HCT116 (cell line): Measurements from ENCODE around the gene EIF3B. TPM values are rescaled to one million over a fixed set of nuclear protein-coding genes. Genes with fewer than 3 reads are reported as not detected.

Source experiments
- ATAC-seq: fragments of 200-7000 bp; cut with Tn5 transposase; 2 replicates; pipeline ENCODE4 v1.9.1; 2020; ENCODE audit warnings: mild to moderate bottlenecking, moderate library complexity
- BruUV-seq: library from RNA; stranded (reverse); fragments of 400-500 nt; replicated peaks from 2 replicates; lab custom pipeline; 2021; lab: Mats Ljungman, UMichigan
- CTCF ChIA-PET: fragments of 300-600 bp; sonication (Branson Sonifier 250); formaldehyde crosslinking; loops from one replicate; lab custom pipeline; 2021; ENCODE audit warnings: antibody characterized with exemption; lab: Charles Lee
- POLR2A ChIA-PET: fragments of 300-600, 350-600 bp; sonication (Branson Sonifier 250); formaldehyde crosslinking; loops from one replicate; lab custom pipeline; 2021; ENCODE audit warnings: antibody characterized with exemption; lab: Charles Lee
- RAD21 ChIA-PET, 2 experiments: fragments of 300-600 bp; sonication (Branson Sonifier 250); formaldehyde crosslinking; loops; one replicate each; lab custom pipeline; 2023; ENCODE audit warnings: low total read pairs in 2 of 2; ENCODE audit not compliant: uncharacterized antibody in 2 of 2, unreplicated experiment in 2 of 2, low non-redundant PET in 1 of 2; lab: Charles Lee
- DNase-seq: peaks from one replicate; pipeline ENCODE4 v3.0.0-alpha.2; 2010; ENCODE audit warnings: low read depth, low spot score
- H2AFZ ChIP-seq: fragments of 200-600 bp; shearing (Covaris generic), sonication (generic); 2 replicates; pipeline ENCODE4 v1.6.1; 2017; ENCODE audit warnings: low read depth, mixed run types, mixed read lengths, antibody characterized with exemption, low read length; ENCODE audit not compliant: poor library complexity, severe bottlenecking
- H3K27ac ChIP-seq: 2 replicates; pipeline ENCODE4 v1.5.1; 2012; ENCODE audit warnings: low read depth, low read length
- H3K27me3 ChIP-seq: fragments of 200-600 bp; sonication (generic); 2 replicates; pipeline ENCODE4 v1.6.1; 2016; ENCODE audit warnings: mixed run types, low read length, mixed read lengths; ENCODE audit not compliant: insufficient read depth
- H3K36me3 ChIP-seq, 2 experiments: fragments of 200-500 bp in 1 of 2; fragments of 200-600 bp in 1 of 2; sonication (Bioruptor generic) in 1 of 2; sonication (generic) in 1 of 2; 2 replicates each; pipeline versions ENCODE4 v1.5.1 to v1.6.1; 2014 to 2016; ENCODE audit warnings: low read length in 2 of 2, inconsistent platforms in 1 of 2, mixed read lengths in 1 of 2, mixed run types in 1 of 2; ENCODE audit not compliant: insufficient read depth in 2 of 2, control insufficient read depth in 1 of 2
- H3K4me1 ChIP-seq, 2 experiments: fragments of 200-600 bp in 1 of 2; sonication (generic) in 1 of 2; 2 replicates each; pipeline versions ENCODE4 v1.5.1 to v1.6.1; 2012 to 2017; ENCODE audit warnings: low read length in 2 of 2, inconsistent platforms in 1 of 2, mild to moderate bottlenecking in 1 of 2, mixed read lengths in 1 of 2, mixed run types in 1 of 2, moderate library complexity in 1 of 2; ENCODE audit not compliant: insufficient read depth in 2 of 2, control insufficient read depth in 1 of 2
- H3K4me2 ChIP-seq: fragments of 200-600 bp; sonication (generic); 2 replicates; pipeline ENCODE4 v1.6.1; 2017; ENCODE audit warnings: mixed run types, low read length, mixed read lengths
- H3K4me3 ChIP-seq, 2 experiments: fragments of 200-600 bp in 1 of 2; sonication (generic) in 1 of 2; replicated peaks in 1 of 2; 2 replicates each; pipeline ENCODE4 v1.5.1; 2011 to 2016; ENCODE audit warnings: low read length in 2 of 2, control low read depth in 1 of 2, low read depth in 1 of 2, mild to moderate bottlenecking in 1 of 2, mixed read lengths in 1 of 2, mixed run types in 1 of 2
- H3K79me2 ChIP-seq: fragments of 200-600 bp; sonication (generic); 2 replicates; pipeline ENCODE4 v1.6.1; 2017; ENCODE audit warnings: mild to moderate bottlenecking, mixed run types, low read length, moderate library complexity, mixed read lengths; ENCODE audit not compliant: insufficient read depth
- H3K9ac ChIP-seq: fragments of 200-600 bp; sonication (generic); 2 replicates; pipeline ENCODE4 v1.6.1; 2016; ENCODE audit warnings: low read length, mixed read lengths
- H3K9me2 ChIP-seq: fragments of 200-600 bp; sonication (generic), shearing (Covaris generic); 2 replicates; pipeline ENCODE4 v1.6.1; 2017; ENCODE audit warnings: mixed run types, mild to moderate bottlenecking, moderate library complexity; ENCODE audit not compliant: insufficient read depth
- H3K9me3 ChIP-seq, 2 experiments: fragments of 200-500 bp in 1 of 2; fragments of 200-600 bp in 1 of 2; sonication (Bioruptor generic) in 1 of 2; sonication (generic) in 1 of 2; 2 replicates each; pipeline ENCODE4 v1.6.1; 2014 to 2017; ENCODE audit warnings: low read length in 2 of 2, mixed read lengths in 2 of 2, inconsistent platforms in 1 of 2, low read depth in 1 of 2, mild to moderate bottlenecking in 1 of 2, mixed run types in 1 of 2, moderate library complexity in 1 of 2; ENCODE audit not compliant: control insufficient read depth in 1 of 2, insufficient read depth in 1 of 2
- H4K20me1 ChIP-seq: fragments of 200-600 bp; sonication (generic), shearing (Covaris generic); 2 replicates; pipeline ENCODE4 v1.6.1; 2017; ENCODE audit warnings: mixed run types, mild to moderate bottlenecking, moderate library complexity; ENCODE audit not compliant: insufficient read depth
- EZH2 ChIP-seq: fragments of 200-600 bp; sonication (generic); IDR thresholded peaks from 2 replicates; pipeline ENCODE4 v1.6.1; 2017; ENCODE audit warnings: antibody characterized with exemption, mixed run types
- FOSL1 ChIP-seq: IDR thresholded peaks from 2 replicates; pipeline ENCODE4 v1.6.1; 2012; ENCODE audit warnings: low read depth
- SRF ChIP-seq: IDR thresholded peaks from 2 replicates; pipeline ENCODE4 v1.6.1; 2012; ENCODE audit warnings: low read depth
- intact Hi-C: fragments of 100-400 bp; cut with micrococcal nuclease; formaldehyde crosslinking; loops from 2 replicates; pipeline ENCODE4 v1.10.0; 2022
- total RNA-seq: library from RNA; stranded (reverse); gene quantifications from one replicate; pipeline ENCODE4 v1.2.1, GENCODE V29; 2021; ENCODE audit not compliant: unreplicated experiment
- TF ChIP-seq, protein P1 (sequence below): IDR thresholded peaks from 2 replicates; pipeline ENCODE4 v1.6.1; 2012; ENCODE audit warnings: low read depth
- TF ChIP-seq, protein P2 (sequence below): IDR thresholded peaks from 2 replicates; pipeline ENCODE4 v1.6.1; 2012
- TF ChIP-seq, protein P3 (sequence below): IDR thresholded peaks from 2 replicates; pipeline ENCODE4 v1.6.1; 2012

EIF3B gene
- total RNA-seq, 1 experiment from 2014 or later, result 324 TPM

DNA sequence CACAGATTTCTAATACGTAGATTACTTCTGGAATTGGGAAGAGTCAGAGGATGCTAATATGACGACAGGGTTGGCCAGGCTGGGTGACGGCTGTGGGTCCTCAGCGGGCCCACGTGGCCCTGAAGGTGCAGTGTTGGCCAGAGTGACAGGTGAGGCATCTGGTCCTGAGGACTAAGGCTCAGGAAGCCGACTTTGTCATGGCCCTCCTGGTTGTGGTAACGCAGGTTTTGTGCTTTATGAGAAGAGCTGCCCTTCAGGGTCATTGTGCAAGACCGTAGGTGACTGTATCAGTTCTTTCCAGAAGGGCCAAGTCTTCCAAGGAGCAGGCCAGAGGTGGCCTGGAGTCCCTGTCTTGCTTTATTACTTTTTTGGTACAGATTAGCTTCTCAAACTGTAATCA is 2.5 kb downstream of the EIF3B start:
- RAD21 ChIA-PET, result no interaction called here
- H3K27ac ChIP-seq, result no peak overlapping the region
- ATAC-seq, result no peak
- H4K20me1 ChIP-seq, result peaks cover 50% of the 10 kb centered on the region; the same call in 1 of the 2 replicates
- no peaks in the 10 kb centered on the region for H3K9me2 ChIP-seq
- no peak overlapping the region for H3K4me3 ChIP-seq
- POLR2A ChIA-PET, result no interaction called here
- DNase-seq, result no peak
- BruUV-seq, result no TSS peak
- no peaks in the 10 kb centered on the region for H3K27me3 ChIP-seq
- peaks cover 6 to 33% of the 10 kb centered on the region in 2 experiments for H3K4me1 ChIP-seq
- H2AFZ ChIP-seq, result no peak overlapping the region
- TF ChIP-seq, protein P1, sequence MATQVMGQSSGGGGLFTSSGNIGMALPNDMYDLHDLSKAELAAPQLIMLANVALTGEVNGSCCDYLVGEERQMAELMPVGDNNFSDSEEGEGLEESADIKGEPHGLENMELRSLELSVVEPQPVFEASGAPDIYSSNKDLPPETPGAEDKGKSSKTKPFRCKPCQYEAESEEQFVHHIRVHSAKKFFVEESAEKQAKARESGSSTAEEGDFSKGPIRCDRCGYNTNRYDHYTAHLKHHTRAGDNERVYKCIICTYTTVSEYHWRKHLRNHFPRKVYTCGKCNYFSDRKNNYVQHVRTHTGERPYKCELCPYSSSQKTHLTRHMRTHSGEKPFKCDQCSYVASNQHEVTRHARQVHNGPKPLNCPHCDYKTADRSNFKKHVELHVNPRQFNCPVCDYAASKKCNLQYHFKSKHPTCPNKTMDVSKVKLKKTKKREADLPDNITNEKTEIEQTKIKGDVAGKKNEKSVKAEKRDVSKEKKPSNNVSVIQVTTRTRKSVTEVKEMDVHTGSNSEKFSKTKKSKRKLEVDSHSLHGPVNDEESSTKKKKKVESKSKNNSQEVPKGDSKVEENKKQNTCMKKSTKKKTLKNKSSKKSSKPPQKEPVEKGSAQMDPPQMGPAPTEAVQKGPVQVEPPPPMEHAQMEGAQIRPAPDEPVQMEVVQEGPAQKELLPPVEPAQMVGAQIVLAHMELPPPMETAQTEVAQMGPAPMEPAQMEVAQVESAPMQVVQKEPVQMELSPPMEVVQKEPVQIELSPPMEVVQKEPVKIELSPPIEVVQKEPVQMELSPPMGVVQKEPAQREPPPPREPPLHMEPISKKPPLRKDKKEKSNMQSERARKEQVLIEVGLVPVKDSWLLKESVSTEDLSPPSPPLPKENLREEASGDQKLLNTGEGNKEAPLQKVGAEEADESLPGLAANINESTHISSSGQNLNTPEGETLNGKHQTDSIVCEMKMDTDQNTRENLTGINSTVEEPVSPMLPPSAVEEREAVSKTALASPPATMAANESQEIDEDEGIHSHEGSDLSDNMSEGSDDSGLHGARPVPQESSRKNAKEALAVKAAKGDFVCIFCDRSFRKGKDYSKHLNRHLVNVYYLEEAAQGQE, result no peak
- TF ChIP-seq FOSL1 (no peak), EZH2 (no peak)
- TF ChIP-seq, protein P2, sequence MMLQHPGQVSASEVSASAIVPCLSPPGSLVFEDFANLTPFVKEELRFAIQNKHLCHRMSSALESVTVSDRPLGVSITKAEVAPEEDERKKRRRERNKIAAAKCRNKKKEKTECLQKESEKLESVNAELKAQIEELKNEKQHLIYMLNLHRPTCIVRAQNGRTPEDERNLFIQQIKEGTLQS, result no peak
- no peaks in the 10 kb centered on the region for H3K9me3 ChIP-seq
- CTCF ChIA-PET, result no interaction called here
- H3K79me2 ChIP-seq, result peaks cover 76% of the 10 kb centered on the region
- H3K9ac ChIP-seq, result no peak overlapping the region; the same call in 1 of the 2 replicates
- H3K4me2 ChIP-seq, result peak overlapping the region; percentile 90
- intact Hi-C loops, result no loop called here
- peaks cover 25 to 48% of the 10 kb centered on the region in 2 experiments for H3K36me3 ChIP-seq

DNA sequence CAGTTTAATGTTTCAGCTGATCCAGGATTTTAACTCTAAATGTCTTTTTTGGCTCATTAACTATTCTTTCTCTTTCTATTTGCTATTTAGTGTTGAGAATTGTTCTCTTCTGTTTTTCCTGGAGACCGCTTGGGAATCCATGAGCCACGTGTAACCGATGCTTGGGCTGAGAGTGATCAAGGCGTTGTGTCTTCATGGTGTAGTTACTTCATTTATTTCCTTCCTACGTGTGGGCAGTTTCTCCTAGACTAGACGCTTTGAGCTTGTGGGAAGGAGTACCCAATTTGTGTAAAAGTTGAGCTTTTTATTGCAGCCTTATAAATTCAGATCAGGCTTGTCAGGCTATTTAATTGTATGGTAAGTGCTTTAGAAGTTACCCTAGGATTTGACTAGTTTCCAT is 2.9 kb downstream of the EIF3B start:
- ATAC-seq, result no peak
- Histone ChIP-seq H3K4me1 (peaks cover 6 to 33% of the 10 kb centered on the region in 2 experiments), H3K27ac (no peak overlapping the region), H3K9ac (no peak overlapping the region), H3K9me3 (no peaks in the 10 kb centered on the region), H4K20me1 (peaks cover 50% of the 10 kb centered on the region; the same call in 1 of the 2 replicates), H3K27me3 (no peaks in the 10 kb centered on the region), H2AFZ (no peak overlapping the region), H3K79me2 (peaks cover 80% of the 10 kb centered on the region), H3K4me2 (no peak overlapping the region), H3K4me3 (no peak overlapping the region), H3K9me2 (no peaks in the 10 kb centered on the region), H3K36me3 (peaks cover 29 to 52% of the 10 kb centered on the region in 2 experiments)
- POLR2A ChIA-PET, result no interaction called here
- no peak for TF ChIP-seq SRF
- TF ChIP-seq, protein P3, sequence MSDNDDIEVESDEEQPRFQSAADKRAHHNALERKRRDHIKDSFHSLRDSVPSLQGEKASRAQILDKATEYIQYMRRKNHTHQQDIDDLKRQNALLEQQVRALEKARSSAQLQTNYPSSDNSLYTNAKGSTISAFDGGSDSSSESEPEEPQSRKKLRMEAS, result no peak
- DNase-seq, result no peak
- intact Hi-C loops, result no loop called here
- RAD21 ChIA-PET, result no interaction called here
- BruUV-seq, result no TSS peak
- CTCF ChIA-PET, result no interaction called here
